ENCODE results near the gene GYS2. TPM values are rescaled to one million over a fixed set of nuclear protein-coding genes. Genes with fewer than 3 reads are reported as not detected.

Gene GYS2
- total RNA-seq, 2 experiments from 2014 or later = not detected

Other genes starting within 250 kb of the GYS2 start
- not detected for gene IAPP, start 231.9 kb downstream of the GYS2 start, total RNA-seq
- gene PYROXD1, start 167.2 kb downstream of the GYS2 start, total RNA-seq = 10 to 100 TPM; 21.0 to 21.6 TPM
- gene RECQL, start 103.2 kb downstream of the GYS2 start, total RNA-seq = 10 to 100 TPM; 89.8 to 93.7 TPM
- gene GOLT1B, start 103.1 kb downstream of the GYS2 start, total RNA-seq = 10 to 100 TPM; 36.2 to 36.8 TPM
- under 1 TPM; 0.50 to 0.57 TPM for gene SPX, start 78.6 kb downstream of the GYS2 start, total RNA-seq
- gene LDHB, start 53.0 kb upstream of the GYS2 start, total RNA-seq = 1,000 to 10,000 TPM; 2,296 to 2,461 TPM
- gene KCNJ8, start 169.9 kb upstream of the GYS2 start, total RNA-seq = not detected